Femur (tissue), 1 donor: ENCODE results near the gene CD274.
"Not testable (repeated sequence)": the region's sequence is repeated elsewhere in the genome, so short reads cannot be mapped to it uniquely, and the experiment has no call there.

Experiments used
- DNase-seq: peaks from one replicate; pipeline ENCODE4 v3.0.0-alpha.2; 2017

Gene CD274

DNA sequence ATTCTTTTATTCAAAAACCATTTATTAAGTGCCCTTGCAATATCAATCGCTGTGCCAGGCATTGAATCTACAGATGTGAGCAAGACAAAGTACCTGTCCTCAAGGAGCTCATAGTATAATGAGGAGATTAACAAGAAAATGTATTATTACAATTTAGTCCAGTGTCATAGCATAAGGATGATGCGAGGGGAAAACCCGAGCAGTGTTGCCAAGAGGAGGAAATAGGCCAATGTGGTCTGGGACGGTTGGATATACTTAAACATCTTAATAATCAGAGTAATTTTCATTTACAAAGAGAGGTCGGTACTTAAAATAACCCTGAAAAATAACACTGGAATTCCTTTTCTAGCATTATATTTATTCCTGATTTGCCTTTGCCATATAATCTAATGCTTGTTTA, 18.5 kb downstream of the CD274 start:
- no peak for DNase-seq

GRCh38 chr9:5470122-5470521, 19.8 kb downstream of the CD274 start:
- DNase-seq: no peak

DNA sequence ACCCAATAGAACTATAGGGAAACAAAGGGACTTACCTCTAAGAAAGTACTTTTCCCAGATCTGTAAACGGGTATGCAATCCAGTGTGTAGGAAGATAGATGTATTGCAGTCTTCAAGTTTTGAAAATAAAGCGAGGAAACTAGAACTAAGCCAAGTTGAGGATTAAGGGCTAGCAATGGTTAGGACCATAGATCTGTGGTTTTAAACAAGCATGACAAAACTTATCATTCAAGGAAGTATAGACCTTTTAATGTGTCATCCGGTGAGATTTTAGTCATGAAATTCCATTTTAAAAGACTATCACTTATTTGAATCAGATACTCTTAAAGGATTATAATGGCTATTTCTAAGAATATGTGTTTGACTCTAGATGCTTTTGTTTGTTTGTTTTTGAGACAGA, 20.5 kb downstream of the CD274 start:
- no peak for DNase-seq

DNA sequence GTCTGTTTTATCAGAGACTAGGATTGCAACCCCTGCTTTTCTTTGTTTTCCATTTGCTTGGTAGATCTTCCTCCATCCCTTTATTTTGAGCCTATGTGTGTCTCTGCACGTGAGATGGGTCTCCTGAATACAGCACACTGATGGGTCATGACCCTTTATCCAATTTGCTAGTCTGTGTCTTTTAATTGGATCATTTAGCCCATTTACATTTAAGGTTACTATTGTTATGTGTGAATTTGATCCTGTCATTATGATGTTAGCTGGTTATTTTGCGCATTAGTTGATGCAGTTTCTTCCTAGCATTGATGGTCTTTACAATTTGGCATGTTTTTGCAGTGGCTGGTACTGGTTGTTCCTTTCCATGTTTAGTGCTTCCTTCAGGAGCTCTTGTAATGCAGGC, 25.3 kb downstream of the CD274 start:
- not testable (repeated sequence) for DNase-seq

DNA sequence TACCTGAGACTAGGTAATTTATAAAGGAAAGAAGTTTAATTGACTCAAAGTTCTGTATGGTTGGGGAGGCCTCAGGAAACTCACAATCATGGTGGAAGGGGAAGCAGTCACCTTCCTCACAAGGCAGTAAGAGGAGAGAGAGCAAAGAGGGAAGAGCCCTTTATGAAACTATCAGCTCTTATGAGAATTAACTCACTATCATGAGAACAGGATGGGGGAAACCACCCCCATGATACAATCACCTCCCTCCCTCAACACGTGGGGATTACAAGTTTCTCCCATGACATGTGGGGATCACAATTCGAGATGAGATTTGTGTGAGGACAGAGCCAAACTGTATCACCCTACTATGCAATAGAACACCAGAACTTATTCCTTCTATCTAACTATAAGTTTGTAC, 27.9 kb downstream of the CD274 start:
- DNase-seq: no peak

GRCh38 chr9:5479994-5480694, 29.8 kb downstream of the CD274 start:
- DNase-seq: no peak

GRCh38 chr9:5480919-5481318, 30.6 kb downstream of the CD274 start:
- no peak for DNase-seq

DNA sequence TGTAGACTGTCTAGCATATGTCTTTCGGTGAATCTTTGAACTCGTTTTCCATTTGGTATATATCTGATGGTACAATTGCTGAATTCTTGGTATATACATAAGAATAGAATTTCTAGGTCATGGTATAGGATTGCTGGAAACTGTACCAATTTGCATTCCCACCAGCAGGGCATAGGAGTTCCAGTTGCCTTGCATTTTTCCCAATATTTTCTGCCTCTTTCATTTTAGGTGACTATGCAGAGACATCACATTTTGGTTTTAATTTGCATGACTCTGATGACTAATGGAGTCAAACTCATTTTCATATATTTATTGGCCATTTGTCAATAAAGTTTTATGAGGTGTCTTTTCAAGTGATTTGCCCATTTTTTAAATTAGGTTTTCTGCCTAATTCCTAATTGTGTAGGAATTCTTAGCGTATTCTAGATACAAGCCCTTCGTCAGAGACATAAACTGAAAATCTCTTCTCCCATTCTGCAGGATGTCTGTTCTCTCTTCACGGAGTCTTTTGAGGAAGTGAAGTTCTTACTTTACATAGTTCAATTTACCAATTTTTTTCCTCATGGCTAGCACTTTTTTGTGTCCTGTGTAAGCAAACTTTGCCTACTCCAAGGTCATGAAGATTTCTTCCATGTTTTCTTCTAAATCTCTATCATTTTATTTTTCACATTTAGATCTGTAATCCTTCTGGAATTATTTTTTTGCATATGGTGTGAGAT, 31.1 kb downstream of the CD274 start:
- DNase-seq: no peak

DNA sequence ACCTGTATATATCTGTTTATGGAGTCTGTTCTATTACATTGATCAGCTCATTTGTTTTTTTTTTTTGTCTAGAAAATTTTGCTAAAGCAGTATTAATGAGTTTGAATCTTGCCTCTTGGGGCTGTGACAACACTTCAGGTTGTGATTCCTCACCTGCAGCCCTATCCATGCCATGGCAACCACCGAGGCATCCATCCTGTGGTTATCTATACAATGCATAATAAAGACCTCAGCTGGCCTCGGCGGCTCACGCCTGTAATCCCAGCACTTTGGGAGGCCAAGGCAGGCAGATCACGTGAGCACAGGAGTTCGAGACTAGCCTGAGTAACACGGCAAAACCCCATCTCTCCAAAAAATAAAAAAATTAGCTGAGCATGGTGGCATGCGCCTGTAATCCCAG, 31.9 kb downstream of the CD274 start:
- DNase-seq: no peak

DNA sequence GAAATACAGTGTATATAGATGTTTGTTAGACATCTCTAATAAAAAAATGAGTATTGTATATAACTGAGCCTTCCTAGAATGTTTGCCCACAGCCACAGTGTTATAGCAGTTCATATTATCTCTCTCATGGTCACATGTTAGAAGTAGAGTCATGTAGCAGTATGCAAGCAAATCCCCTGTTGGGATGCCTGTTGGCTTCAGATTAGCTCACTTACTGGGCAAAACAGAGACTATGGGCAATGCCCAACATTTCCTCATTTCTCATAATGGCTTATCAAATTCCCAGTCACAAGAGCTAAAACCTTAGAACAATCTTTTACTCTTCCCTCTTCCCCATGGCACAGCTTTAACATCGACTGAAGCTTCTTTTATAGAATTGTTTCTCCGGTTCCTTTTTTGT, 33.0 kb downstream of the CD274 start:
- no peak for DNase-seq

DNA sequence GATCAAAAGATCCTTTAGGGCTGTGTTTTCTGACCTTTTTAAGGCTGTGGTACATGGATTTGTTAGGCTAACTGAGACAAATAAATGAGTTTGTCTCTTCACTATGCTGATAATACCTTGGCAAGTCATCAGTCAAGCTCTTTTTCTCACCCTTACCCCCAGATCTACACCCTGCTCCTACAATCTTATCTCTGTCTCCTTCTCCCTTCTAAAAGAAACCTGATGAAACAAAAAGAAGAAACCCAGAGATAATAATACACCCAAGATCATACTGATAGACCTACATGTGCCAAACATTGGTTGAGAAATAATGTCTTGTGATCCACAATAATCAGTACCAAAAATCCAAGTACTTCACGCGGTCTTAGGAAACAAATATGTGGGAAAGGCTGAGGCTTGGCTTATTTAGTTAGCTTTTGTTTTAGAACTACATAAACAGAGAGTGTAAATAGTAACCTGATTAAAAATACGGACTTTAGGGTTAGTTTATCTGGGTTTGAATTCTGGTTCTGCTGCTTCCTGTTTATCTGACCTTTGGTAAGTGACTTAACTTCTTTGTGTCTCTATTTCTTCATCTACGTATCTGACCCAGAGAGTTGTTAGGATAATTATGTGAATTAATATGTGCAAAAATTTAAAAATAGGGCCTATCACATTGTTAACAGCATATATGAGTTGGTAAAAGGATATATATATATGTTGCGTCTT, 35.2 kb downstream of the CD274 start:
- DNase-seq: no peak

GRCh38 chr9:5486988-5487387, 36.6 kb downstream of the CD274 start:
- DNase-seq: no peak

DNA sequence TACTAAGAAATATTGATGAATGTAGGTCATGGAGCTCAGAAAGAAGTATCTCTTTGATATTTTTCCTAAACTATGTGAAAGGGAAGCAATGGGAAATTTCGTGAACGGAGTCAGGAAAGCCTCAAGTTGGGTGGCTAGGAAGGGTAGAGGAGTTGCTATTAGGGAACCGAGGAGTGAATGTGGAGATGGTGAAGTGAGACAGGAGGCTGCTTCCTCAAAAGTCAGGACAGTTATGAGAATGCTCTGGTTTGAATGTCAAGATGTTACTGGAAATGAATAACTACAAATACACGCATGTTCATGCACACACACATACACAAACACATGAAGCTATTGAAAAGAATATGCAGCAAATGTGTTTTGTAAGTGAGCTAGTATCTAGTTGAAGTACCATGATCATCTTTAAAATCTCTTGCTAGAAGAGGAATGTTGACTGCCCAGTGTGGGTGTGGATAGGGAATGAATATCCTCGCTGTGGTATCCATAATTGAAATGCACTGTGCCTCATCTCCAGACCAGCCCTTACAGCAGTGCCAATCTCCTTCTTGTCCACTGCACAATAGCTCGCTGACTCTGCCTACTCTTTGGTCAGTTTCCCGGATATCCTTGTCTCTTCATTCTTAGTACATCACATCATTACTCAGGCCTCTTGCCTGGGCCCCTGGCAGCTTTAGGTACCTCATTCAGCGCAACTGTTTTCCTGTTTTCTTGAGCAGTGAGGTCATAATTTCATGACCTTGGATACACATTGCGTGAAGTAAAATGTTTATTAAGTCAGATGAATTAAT, 38.1 kb downstream of the CD274 start:
- no peak for DNase-seq

GRCh38 chr9:5489630-5490490, 39.5 kb downstream of the CD274 start:
- no peak for DNase-seq

- DNase-seq: no peak
Measured at GRCh38 chr9:5492965-5493678, 42.8 kb downstream of the CD274 start.

- DNase-seq: no peak
Measured at GRCh38 chr9:5493679-5494511, 43.6 kb downstream of the CD274 start.

GRCh38 chr9:5494765-5495164, 44.4 kb downstream of the CD274 start:
- DNase-seq: not testable (repeated sequence)

DNA sequence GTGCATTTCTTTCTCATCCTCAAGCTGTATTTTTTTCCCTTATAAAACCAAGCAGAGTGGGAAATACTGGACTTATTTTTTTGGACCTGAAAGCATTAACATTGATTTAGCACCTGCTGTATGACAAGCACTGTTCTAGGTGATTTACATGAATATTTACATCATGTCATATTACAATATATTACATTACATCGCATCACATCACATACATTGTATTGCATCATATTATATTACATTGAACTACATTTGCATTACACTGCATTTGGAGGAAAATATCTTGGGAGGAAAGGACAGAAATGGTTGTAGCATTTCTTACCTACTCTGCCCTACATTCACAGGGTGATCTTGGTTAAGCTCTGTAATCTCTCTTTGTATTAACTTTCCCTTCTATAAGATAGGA, 48.8 kb downstream of the CD274 start:
- DNase-seq: no peak

DNA sequence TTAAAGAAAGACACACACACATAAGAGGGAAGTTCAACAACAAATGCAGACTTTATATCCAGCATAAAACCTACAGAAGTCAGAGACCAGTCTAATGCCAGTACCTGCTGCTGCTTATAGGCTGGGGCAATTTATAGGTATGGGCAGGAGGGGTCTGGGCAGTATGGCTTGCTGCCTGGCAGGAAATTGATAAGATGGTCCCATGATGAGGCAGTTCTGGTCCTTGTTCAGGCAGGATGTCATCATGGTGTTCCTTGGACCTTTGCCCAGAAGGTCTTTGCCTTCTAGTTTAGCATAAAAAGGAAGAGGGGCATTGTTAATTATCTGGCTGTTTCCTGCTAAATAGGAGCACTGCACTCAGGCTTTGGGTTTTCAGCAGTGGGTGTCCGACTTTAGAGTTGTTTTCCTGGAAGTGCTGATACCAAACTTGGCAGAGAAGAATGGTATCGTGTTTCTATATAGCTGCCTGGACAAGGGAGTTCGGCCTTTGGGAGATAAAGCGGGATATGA, 49.6 kb downstream of the CD274 start:
- no peak for DNase-seq
